GM13977 (cell line): ENCODE results near the gene EPB41L4A.

Source experiments
- DNase-seq: peaks from one replicate; pipeline ENCODE4 v3.0.0; 2012; ENCODE audit warnings: low spot score
- in situ Hi-C: fragments of 300-500 bp; cut with MboI; formaldehyde crosslinking; loops from one replicate; pipeline ENCODE4 v1.12.0; 2022; ENCODE audit warnings: low sequenced_read_pairs, low pct_unique_long_range_greater_than_20kb, mixed read lengths, inconsistent platforms; ENCODE audit not compliant: unreplicated experiment
- TF ChIP-seq, protein P1 (sequence below): IDR thresholded peaks from 2 replicates; pipeline ENCODE4 v1.5.1; 2012; ENCODE audit warnings: mild to moderate bottlenecking, control low read depth; ENCODE audit not compliant: insufficient read depth; ENCODE audit errors: extremely low read depth, missing control alignments

The EPB41L4A gene

DNA sequence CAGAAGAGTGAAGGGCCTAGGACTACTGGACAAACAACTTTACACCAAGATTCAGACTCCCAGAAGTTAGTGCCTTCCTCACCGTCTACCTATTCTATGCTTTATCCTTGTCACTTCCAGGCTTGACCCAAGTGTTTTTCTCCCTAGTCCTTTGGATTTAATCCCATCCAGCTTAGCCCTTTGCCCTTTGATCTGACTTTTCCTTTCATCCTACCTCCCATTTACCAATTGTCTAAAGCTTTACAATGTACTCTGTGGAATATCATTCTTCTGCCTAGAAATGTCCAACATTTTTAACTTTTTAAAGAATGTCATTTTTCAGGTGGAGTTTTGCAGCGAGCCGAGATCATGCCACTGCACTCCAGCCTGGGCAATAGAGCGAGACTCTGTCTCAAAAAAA lies 292.1 kb downstream of the EPB41L4A start:
- TF ChIP-seq, protein P1, sequence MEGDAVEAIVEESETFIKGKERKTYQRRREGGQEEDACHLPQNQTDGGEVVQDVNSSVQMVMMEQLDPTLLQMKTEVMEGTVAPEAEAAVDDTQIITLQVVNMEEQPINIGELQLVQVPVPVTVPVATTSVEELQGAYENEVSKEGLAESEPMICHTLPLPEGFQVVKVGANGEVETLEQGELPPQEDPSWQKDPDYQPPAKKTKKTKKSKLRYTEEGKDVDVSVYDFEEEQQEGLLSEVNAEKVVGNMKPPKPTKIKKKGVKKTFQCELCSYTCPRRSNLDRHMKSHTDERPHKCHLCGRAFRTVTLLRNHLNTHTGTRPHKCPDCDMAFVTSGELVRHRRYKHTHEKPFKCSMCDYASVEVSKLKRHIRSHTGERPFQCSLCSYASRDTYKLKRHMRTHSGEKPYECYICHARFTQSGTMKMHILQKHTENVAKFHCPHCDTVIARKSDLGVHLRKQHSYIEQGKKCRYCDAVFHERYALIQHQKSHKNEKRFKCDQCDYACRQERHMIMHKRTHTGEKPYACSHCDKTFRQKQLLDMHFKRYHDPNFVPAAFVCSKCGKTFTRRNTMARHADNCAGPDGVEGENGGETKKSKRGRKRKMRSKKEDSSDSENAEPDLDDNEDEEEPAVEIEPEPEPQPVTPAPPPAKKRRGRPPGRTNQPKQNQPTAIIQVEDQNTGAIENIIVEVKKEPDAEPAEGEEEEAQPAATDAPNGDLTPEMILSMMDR = no peak
- in situ Hi-C loops = loop anchor here (25.0 kb wide), 1 partner anchor 965 kb away; no protein-coding TSS in a partner anchor
- no peak for DNase-seq

DNA sequence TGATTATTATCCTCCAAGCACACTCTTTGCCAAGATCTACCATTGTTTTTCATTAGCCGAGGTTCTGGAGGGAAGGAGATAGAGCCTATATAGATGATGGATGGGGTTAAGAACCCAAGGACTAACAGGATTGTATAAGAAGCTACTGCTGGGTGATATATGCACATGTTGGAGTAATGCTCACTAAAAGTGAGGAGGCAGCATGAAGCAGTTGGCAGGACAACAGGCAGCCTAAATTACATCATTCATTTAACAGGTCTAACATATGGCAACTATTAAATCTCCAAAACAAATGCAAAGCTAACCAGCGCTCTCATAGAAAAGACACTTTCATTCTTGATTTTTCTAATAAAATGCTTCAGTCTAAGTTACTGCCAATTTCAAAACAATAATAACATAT lies 293.2 kb downstream of the EPB41L4A start:
- DNase-seq = no peak
- in situ Hi-C loops = loop anchor here (25.0 kb wide), 1 partner anchor 964 kb away; no protein-coding TSS in a partner anchor
- TF ChIP-seq, protein P1 = no peak

DNA sequence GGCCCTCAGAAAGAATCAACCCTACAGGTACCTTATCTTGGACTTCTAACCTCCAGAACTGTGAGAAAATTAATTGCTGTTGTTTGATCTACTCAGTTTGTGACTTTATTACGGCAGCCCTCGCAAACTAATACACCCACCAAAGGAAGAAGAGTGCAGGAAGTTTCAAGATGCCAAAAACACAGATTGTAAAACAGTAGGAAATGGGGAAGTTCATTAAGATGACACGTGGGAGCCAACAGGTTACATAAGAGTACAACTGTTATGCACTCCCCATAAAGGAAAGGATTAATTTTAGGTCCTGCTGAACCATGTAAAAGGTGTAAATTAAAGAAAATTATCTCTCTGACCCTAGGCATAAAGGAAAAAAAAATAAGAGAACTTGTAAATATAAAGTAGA lies 294.3 kb downstream of the EPB41L4A start:
- in situ Hi-C loops = loop anchor here (25.0 kb wide), 1 partner anchor 962 kb away; no protein-coding TSS in a partner anchor

DNA sequence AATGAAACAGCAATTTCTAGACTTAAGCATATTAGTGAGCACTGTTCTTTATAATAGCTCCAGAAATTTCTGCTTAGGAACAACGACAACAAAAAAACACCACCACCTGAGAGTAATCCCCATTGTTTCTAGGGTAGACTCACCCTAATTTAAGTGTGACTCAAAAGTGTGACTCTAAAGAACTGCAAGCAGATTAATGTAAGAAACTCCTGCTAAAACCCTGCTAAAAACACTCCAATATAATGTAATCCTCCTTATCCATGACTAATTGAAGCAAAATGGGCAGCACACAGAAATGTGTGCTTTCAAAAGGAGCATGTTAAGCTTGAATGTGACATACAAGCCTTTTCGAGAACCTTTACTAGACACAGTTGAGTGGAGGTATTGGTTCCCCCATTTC lies 296.0 kb downstream of the EPB41L4A start:
- no peak for DNase-seq
- in situ Hi-C loops = no loop called here
- TF ChIP-seq, protein P1 = no peak

More for the DNA sequence above, 294.3 kb downstream of the EPB41L4A start:
- TF ChIP-seq, protein P1 = no peak
- no peak for DNase-seq

DNA sequence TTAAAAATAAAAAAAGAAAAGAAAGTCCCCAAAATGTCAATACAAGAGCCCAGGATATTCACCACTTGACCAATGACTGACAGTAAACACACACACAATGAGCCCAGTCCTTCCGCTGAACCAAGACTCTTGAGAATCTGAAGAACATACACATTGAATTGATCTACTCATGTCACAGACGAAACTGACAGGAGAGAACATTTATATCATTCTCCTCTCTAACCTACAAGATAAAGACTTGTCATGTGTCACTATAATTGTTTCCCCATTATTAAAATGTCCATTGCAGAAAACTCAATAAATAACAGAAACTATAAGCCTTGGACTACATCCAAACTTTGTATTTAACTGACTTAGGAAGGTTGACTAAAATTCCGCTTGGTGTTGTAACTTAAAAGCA lies 296.7 kb downstream of the EPB41L4A start:
- DNase-seq = no peak
- TF ChIP-seq, protein P1 = no peak
- in situ Hi-C loops = no loop called here

DNA sequence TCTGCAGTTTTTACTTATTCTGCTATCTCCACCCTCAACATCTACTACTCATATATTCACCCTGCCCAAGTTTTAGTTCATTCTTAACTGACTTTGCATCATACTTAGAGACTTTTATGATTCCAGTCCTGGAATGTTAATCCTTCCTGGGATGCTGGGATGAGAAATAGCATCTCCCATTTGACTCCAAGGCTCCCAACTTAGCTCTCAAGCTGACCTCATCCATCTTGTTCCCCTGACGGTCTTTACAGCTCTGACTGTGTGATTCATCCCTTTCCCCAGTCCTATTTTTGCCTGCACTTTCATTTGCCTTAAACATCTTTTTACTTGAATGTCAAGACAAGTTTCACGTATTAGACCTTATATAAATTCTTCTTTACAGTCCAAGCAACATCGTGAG lies 297.8 kb downstream of the EPB41L4A start:
- DNase-seq = no peak
- TF ChIP-seq, protein P1 = no peak
- in situ Hi-C loops = no loop called here

DNA sequence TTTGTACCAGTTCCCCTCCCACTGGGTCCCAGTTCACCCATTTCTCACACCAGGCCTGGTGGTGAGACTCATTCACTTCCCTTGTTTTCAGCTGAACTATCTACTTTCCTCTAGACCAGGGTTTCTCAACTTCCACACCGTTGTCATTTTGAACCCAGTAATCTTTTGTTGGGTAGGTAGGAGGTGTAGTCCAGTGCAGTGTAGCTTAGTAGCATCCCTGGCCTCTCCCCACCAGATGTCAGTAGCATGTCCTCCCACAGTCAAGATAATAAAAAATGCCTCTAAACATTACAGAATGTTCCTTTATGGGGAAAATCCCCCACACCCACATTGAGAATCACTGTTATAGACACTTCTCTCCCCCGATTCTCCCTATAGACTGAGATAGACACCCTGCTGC lies 299.1 kb downstream of the EPB41L4A start:
- TF ChIP-seq, protein P1 = no peak
- in situ Hi-C loops = no loop called here
- DNase-seq = no peak
